HepG2 (cell line): ENCODE measurements around the gene GPS1. TPM values are rescaled to one million over a fixed set of nuclear protein-coding genes. Genes with fewer than 3 reads are reported as not detected.

ENCODE experiments used
- AKAP8 ChIP-seq: sonication (generic); formaldehyde crosslinking; IDR thresholded peaks from 2 replicates; pipeline ENCODE4 v1.5.1; 2020; ENCODE audit warnings: mild to moderate bottlenecking, missing genetic modification reagents
- ATF4 ChIP-seq, 2 experiments: fragments of 450-650 bp in 1 of 2; sonication (generic) in 1 of 2; formaldehyde crosslinking; IDR thresholded peaks; 2 replicates each; pipeline versions ENCODE4 v1.5.0 to v1.8.0; 2020 to 2022; ENCODE audit warnings: mild to moderate bottlenecking in 1 of 2, missing genetic modification reagents in 1 of 2
- FOXA3 ChIP-seq: IDR thresholded peaks from 2 replicates; pipeline ENCODE4 v1.6.1; 2016; ENCODE audit warnings: missing genetic modification reagents, missing compliant biosample characterization
- NAIF1 ChIP-seq: sonication (generic); formaldehyde crosslinking; IDR thresholded peaks from 2 replicates; pipeline ENCODE4 v1.5.0; 2020; ENCODE audit warnings: mild to moderate bottlenecking, missing genetic modification reagents, borderline replicate concordance
- NCOA1 ChIP-seq: sonication (generic); formaldehyde crosslinking; IDR thresholded peaks from 2 replicates; pipeline ENCODE4 v1.9.0; 2021; ENCODE audit warnings: missing genetic modification reagents
- TSC22D2 ChIP-seq: sonication (generic); formaldehyde crosslinking; IDR thresholded peaks from 2 replicates; pipeline ENCODE4 v1.5.1; 2020; ENCODE audit warnings: missing genetic modification reagents, mild to moderate bottlenecking, borderline replicate concordance
- U2AF2 ChIP-seq: fragments of 200-400 bp; formaldehyde crosslinking; IDR thresholded peaks from 2 replicates; pipeline ENCODE4 v1.6.1; 2017; ENCODE audit warnings: low read depth, mild to moderate bottlenecking, low read length
- ZFP36L1 ChIP-seq: sonication (generic); formaldehyde crosslinking; IDR thresholded peaks from 2 replicates; pipeline ENCODE4 v1.8.0; 2022; ENCODE audit warnings: mild to moderate bottlenecking, missing genetic modification reagents, moderate library complexity
- ZKSCAN8 ChIP-seq: IDR thresholded peaks from 2 replicates; pipeline ENCODE4 v1.6.1; 2016; ENCODE audit warnings: borderline replicate concordance, missing genetic modification reagents, missing compliant biosample characterization
- ZNF335 ChIP-seq: sonication (generic); formaldehyde crosslinking; IDR thresholded peaks from 2 replicates; pipeline ENCODE4 v1.4.0; 2020; ENCODE audit warnings: missing genetic modification reagents
- ZNF33A ChIP-seq: sonication (generic); formaldehyde crosslinking; IDR thresholded peaks from 2 replicates; pipeline ENCODE4 v1.5.1; 2020; ENCODE audit warnings: missing genetic modification reagents, mild to moderate bottlenecking, moderate library complexity, borderline replicate concordance
- ZNF484 ChIP-seq: sonication (generic); formaldehyde crosslinking; IDR thresholded peaks from 2 replicates; pipeline ENCODE4 v1.5.1; 2020; ENCODE audit warnings: mild to moderate bottlenecking, low read depth, missing genetic modification reagents, borderline replicate concordance
- ZNF724P ChIP-seq: sonication (generic); formaldehyde crosslinking; IDR thresholded peaks from 2 replicates; pipeline ENCODE4 v1.8.0; 2022; ENCODE audit warnings: missing genetic modification reagents, borderline replicate concordance
- ZXDC ChIP-seq: sonication (generic); formaldehyde crosslinking; IDR thresholded peaks from 2 replicates; pipeline ENCODE4 v1.5.0; 2020; ENCODE audit warnings: mild to moderate bottlenecking, missing genetic modification reagents
- polyA plus RNA-seq, 8 experiments: library from polyadenylated mRNA; depleted of rRNA in 3 of 8; stranded (reverse) in 7 of 8; unstranded in 1 of 8; fragments of >200 nt; fragmentation: Illumina TruSeq in 4 of 8; extraction: Trizol in 4 of 8; gene quantifications; 2 replicates each; pipeline versions ENCODE4 v1.2.1 to v1.2.3, GENCODE V29; 2011 to 2016; ENCODE audit warnings: low read depth in 4 of 8, missing spikeins in 1 of 8, mixed read lengths in 1 of 8; ENCODE audit not compliant: insufficient read depth in 1 of 8
- total RNA-seq, 5 experiments: library from RNA; depleted of rRNA; stranded (reverse); fragments of >200 nt; fragmentation: Illumina TruSeq; extraction: Trizol; gene quantifications; 2 replicates each; pipeline ENCODE4 v1.2.3, GENCODE V29; 2016; ENCODE audit warnings: low read depth in 1 of 5
- TF ChIP-seq, protein P1 (sequence below), 2 experiments: sonication (generic) in 1 of 2; formaldehyde crosslinking in 1 of 2; IDR thresholded peaks; 2 replicates each; pipeline versions ENCODE4 v1.6.1 to v1.9.0; 2014 to 2022; ENCODE audit warnings: antibody characterized with exemption in 1 of 2, borderline replicate concordance in 1 of 2, inconsistent platforms in 1 of 2, low read depth in 1 of 2, missing genetic modification reagents in 1 of 2
- TF ChIP-seq, protein P2 (sequence below): IDR thresholded peaks from 2 replicates; pipeline ENCODE4 v1.6.1; 2016; ENCODE audit warnings: missing compliant biosample characterization, missing genetic modification reagents, borderline replicate concordance
- TF ChIP-seq, protein P3 (sequence below): sonication (generic); formaldehyde crosslinking; IDR thresholded peaks from 2 replicates; pipeline ENCODE4 v1.4.0; 2020; ENCODE audit warnings: mild to moderate bottlenecking, missing genetic modification reagents

GPS1 gene
- total and polyA plus RNA-seq, 2 of the 13 experiments (the other 11 are each of a cell fraction or from before 2014, with no cell fraction given): 124 to 128 TPM

GRCh38 chr17:82022310-82022980 is 29.3 kb upstream of the GPS1 start, which contains the start of gene CENPX (continued):
- TF ChIP-seq, protein P1, sequence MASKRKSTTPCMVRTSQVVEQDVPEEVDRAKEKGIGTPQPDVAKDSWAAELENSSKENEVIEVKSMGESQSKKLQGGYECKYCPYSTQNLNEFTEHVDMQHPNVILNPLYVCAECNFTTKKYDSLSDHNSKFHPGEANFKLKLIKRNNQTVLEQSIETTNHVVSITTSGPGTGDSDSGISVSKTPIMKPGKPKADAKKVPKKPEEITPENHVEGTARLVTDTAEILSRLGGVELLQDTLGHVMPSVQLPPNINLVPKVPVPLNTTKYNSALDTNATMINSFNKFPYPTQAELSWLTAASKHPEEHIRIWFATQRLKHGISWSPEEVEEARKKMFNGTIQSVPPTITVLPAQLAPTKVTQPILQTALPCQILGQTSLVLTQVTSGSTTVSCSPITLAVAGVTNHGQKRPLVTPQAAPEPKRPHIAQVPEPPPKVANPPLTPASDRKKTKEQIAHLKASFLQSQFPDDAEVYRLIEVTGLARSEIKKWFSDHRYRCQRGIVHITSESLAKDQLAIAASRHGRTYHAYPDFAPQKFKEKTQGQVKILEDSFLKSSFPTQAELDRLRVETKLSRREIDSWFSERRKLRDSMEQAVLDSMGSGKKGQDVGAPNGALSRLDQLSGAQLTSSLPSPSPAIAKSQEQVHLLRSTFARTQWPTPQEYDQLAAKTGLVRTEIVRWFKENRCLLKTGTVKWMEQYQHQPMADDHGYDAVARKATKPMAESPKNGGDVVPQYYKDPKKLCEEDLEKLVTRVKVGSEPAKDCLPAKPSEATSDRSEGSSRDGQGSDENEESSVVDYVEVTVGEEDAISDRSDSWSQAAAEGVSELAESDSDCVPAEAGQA (IDR thresholded peaks at IDR 0.05; ENCODE audit: low read depth): no peak
- TF ChIP-seq, protein P1 (CRISPR knock-in tag; IDR thresholded peaks at IDR 0.05; ENCODE audit: borderline replicate concordance): no peak
- no peak; the same call in 1 of the 2 replicates for TF ChIP-seq ZNF335 (CRISPR knock-in tag)
- TF ChIP-seq ZXDC (CRISPR knock-in tag): no peak
- TF ChIP-seq ZNF33A (CRISPR knock-in tag): no peak
- no peak for TF ChIP-seq ZNF724P
- TF ChIP-seq NAIF1: 0 out of 2 replicates have a peak, but pooled peaks have one; percentile 3
- TF ChIP-seq ATF4 (CRISPR knock-in tag; IDR thresholded peaks at IDR 0.05): no peak
- TF ChIP-seq AKAP8 (CRISPR knock-in tag): no peak; the same call in 1 of the 2 replicates
- TF ChIP-seq TSC22D2 (CRISPR knock-in tag): no peak
- TF ChIP-seq ZNF484 (CRISPR knock-in tag): peak; percentile 89
- no peak; the same call in 1 of the 2 replicates for TF ChIP-seq ZKSCAN8
- no peak for TF ChIP-seq FOXA3
- TF ChIP-seq, protein P2, sequence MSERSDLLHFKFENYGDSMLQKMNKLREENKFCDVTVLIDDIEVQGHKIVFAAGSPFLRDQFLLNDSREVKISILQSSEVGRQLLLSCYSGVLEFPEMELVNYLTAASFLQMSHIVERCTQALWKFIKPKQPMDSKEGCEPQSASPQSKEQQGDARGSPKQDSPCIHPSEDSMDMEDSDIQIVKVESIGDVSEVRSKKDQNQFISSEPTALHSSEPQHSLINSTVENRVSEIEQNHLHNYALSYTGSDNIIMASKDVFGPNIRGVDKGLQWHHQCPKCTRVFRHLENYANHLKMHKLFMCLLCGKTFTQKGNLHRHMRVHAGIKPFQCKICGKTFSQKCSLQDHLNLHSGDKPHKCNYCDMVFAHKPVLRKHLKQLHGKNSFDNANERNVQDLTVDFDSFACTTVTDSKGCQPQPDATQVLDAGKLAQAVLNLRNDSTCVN (CRISPR knock-in tag): peak; percentile 57; the same call in 1 of the 2 replicates
- TF ChIP-seq, protein P3, sequence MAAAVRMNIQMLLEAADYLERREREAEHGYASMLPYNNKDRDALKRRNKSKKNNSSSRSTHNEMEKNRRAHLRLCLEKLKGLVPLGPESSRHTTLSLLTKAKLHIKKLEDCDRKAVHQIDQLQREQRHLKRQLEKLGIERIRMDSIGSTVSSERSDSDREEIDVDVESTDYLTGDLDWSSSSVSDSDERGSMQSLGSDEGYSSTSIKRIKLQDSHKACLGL: peak; percentile 83
- TF ChIP-seq NCOA1 (CRISPR knock-in tag): no peak
- TF ChIP-seq U2AF2: no peak
- TF ChIP-seq ZFP36L1: no peak
